Esophagus squamous epithelium (tissue), 5 donors: Measurements from ENCODE around the gene HSD17B2. TPM values are rescaled to one million over a fixed set of nuclear protein-coding genes. Genes with fewer than 3 reads are reported as not detected.

ENCODE experiments used
- DNase-seq: peaks from one replicate; lab custom pipeline; 2025; lab: John Stamatoyannopoulos, UW
- H3K27ac ChIP-seq, 4 donors: fragments of 200-600 bp; sonication (generic); one replicate each; pipeline ENCODE4 v1.5.1; 2016 to 2019; ENCODE audit warnings: mild to moderate bottlenecking in 1 of 4
- H3K27me3 ChIP-seq, 4 donors: fragments of 200-600 bp; sonication (generic); 1 replicate in 3 of 4; 2 replicates in 1 of 4; pipeline versions ENCODE4 v1.5.1 to v1.6.0; 2017 to 2021; ENCODE audit warnings: antibody characterized with exemption in 1 of 4
- H3K36me3 ChIP-seq, 3 donors: fragments of 200-600 bp; sonication (generic); one replicate each; pipeline ENCODE4 v1.5.1; 2016 to 2019
- H3K4me1 ChIP-seq, 3 donors: fragments of 200-600 bp; sonication (generic); one replicate each; pipeline ENCODE4 v1.5.1; 2017 to 2019
- H3K4me3 ChIP-seq, 4 donors: fragments of 200-600 bp; sonication (generic); 1 replicate in 3 of 4; 2 replicates in 1 of 4; pipeline ENCODE4 v1.5.1; 2016 to 2019; ENCODE audit warnings: mild to moderate bottlenecking in 2 of 4, moderate library complexity in 1 of 4
- H3K9me3 ChIP-seq, 3 donors: fragments of 200-600 bp; sonication (generic); one replicate each; pipeline ENCODE4 v1.5.1; 2016 to 2019
- CTCF ChIP-seq, 6 experiments: fragments of 450-650 bp in 4 of 6; fragments of 200-600 bp in 2 of 6; sonication (generic) in 2 of 6; IDR thresholded peaks; one replicate each; pipeline ENCODE4 v1.5.1; 2016 to 2019; ENCODE audit warnings: antibody characterized with exemption in 6 of 6, mild to moderate bottlenecking in 4 of 6, moderate library complexity in 4 of 6
- POLR2A ChIP-seq, 4 donors: fragments of 450-650 bp; IDR thresholded peaks; one replicate each; pipeline ENCODE4 v1.6.1; 2017; ENCODE audit warnings: antibody characterized with exemption in 4 of 4, mild to moderate bottlenecking in 4 of 4, moderate library complexity in 3 of 4
- WGBS, 2 donors: methylation state at CpG; one replicate each; pipeline ENCODE4 v1.1.5; 2018; 5-methylcytosine and 5-hydroxymethylcytosine counted together
- intact Hi-C: fragments of 100-400 bp; cut with DNase I; formaldehyde crosslinking; loops from one replicate; pipeline ENCODE4 v1.15.0; 2022
- total RNA-seq, 4 donors: library from RNA; depleted of rRNA; stranded (reverse); fragments of >200 nt; gene quantifications; one replicate each; pipeline ENCODE4 v1.1.0, GENCODE V29; 2016
- donor health status: DM: yes; HTN: yes; CAD: no.

Gene HSD17B2
- total RNA-seq, 4 donors from 2014 or later = 0.72 to 5.1 (median 2.5) TPM

GRCh38 chr16:82071421-82071820 lies 36.4 kb downstream of the HSD17B2 start:
- peaks cover 7 to 32% (median 8%) of the 10 kb centered on the region in 3 donors for H3K4me1 ChIP-seq
- TF ChIP-seq POLR2A (IDR thresholded peaks at IDR 0.05) (no peak), CTCF (IDR thresholded peaks at IDR 0.05) (no peak)
- no peak for DNase-seq
- H3K4me3 ChIP-seq = peak overlapping the region in 1 of 4 donors; percentile 9
- H3K27ac ChIP-seq = peak overlapping the region; percentile 70 to 83 (median 75)
- no peaks in the 10 kb centered on the region for H3K27me3 ChIP-seq
- no peaks in the 10 kb centered on the region for H3K36me3 ChIP-seq
- WGBS, 2 donors = 53% methylated on average over 4 of the region's 4 CpGs
- peaks cover 0 to 1% (median 0%) of the 10 kb centered on the region in 3 donors for H3K9me3 ChIP-seq
- intact Hi-C loops = no loop called here

- Histone ChIP-seq H3K9me3 (peaks cover 0 to 10% (median 5%) of the 10 kb centered on the region in 3 donors), H3K27ac (peak overlapping the region; percentile 70 to 83 (median 75)), H3K27me3 (no peaks in the 10 kb centered on the region), H3K36me3 (no peaks in the 10 kb centered on the region), H3K4me3 (no peak overlapping the region), H3K4me1 (peaks cover 7 to 32% (median 8%) of the 10 kb centered on the region in 3 donors)
- no peak for DNase-seq
- intact Hi-C loops = no loop called here
- no peak for TF ChIP-seq POLR2A (IDR thresholded peaks at IDR 0.05)
- TF ChIP-seq CTCF (IDR thresholded peaks at IDR 0.05) = no peak
- 11 to 29% methylated on average over 1 of the region's 1 CpG for WGBS, 2 donors
Measured at GRCh38 chr16:82072313-82072712, 37.3 kb downstream of the HSD17B2 start.

GRCh38 chr16:82074019-82074558 lies 39.0 kb downstream of the HSD17B2 start:
- Histone ChIP-seq H3K9me3 (peaks cover 0 to 12% (median 7%) of the 10 kb centered on the region in 3 donors), H3K4me3 (no peak overlapping the region), H3K4me1 (peaks cover 7 to 32% (median 8%) of the 10 kb centered on the region in 3 donors), H3K36me3 (no peaks in the 10 kb centered on the region), H3K27ac (no peak overlapping the region), H3K27me3 (no peaks in the 10 kb centered on the region)
- no peak for DNase-seq
- 80 to 88% methylated on average over 4 of the region's 4 CpGs for WGBS, 2 donors
- intact Hi-C loops = no loop called here
- no peak for TF ChIP-seq POLR2A (IDR thresholded peaks at IDR 0.05)
- no peak for TF ChIP-seq CTCF (IDR thresholded peaks at IDR 0.05)

GRCh38 chr16:82078125-82078524 lies 43.1 kb downstream of the HSD17B2 start:
- H3K9me3 ChIP-seq = peaks cover 0 to 12% (median 7%) of the 10 kb centered on the region in 3 donors
- 78 to 80% methylated on average over 1 of the region's 1 CpG for WGBS, 2 donors
- H3K27me3 ChIP-seq = no peaks in the 10 kb centered on the region
- H3K4me1 ChIP-seq = peaks cover 0 to 5% (median 0%) of the 10 kb centered on the region in 3 donors
- intact Hi-C loops = no loop called here
- no peaks in the 10 kb centered on the region for H3K36me3 ChIP-seq
- no peak for DNase-seq
- no peak overlapping the region for H3K27ac ChIP-seq
- H3K4me3 ChIP-seq = no peak overlapping the region
- TF ChIP-seq POLR2A (IDR thresholded peaks at IDR 0.05) (no peak), CTCF (IDR thresholded peaks at IDR 0.05) (no peak)

- no peak for DNase-seq
- 67 to 73% methylated on average over 3 of the region's 3 CpGs for WGBS, 2 donors
- H3K36me3 ChIP-seq = no peaks in the 10 kb centered on the region
- no peak for TF ChIP-seq POLR2A (IDR thresholded peaks at IDR 0.05)
- no peak for TF ChIP-seq CTCF (IDR thresholded peaks at IDR 0.05)
- H3K9me3 ChIP-seq = peaks cover 0 to 12% (median 7%) of the 10 kb centered on the region in 3 donors
- intact Hi-C loops = no loop called here
- H3K27me3 ChIP-seq = no peaks in the 10 kb centered on the region
- no peak overlapping the region for H3K4me3 ChIP-seq
- peaks cover 0 to 5% (median 0%) of the 10 kb centered on the region in 3 donors for H3K4me1 ChIP-seq
- H3K27ac ChIP-seq = no peak overlapping the region
Measured at GRCh38 chr16:82079892-82080291, 44.8 kb downstream of the HSD17B2 start.
